SK-N-SH (cell line): ENCODE results near the gene CHPF. TPM values are rescaled to one million over a fixed set of nuclear protein-coding genes. Genes with fewer than 3 reads are reported as not detected.

Experiments used
- CTCF ChIA-PET: fragments of 300-600, 350-600 bp; formaldehyde crosslinking; extraction: SDS; loops from one replicate; lab custom pipeline; 2021; lab: Yijun Ruan, JAX
- POLR2A ChIA-PET: fragments of 350-600 bp; sonication (Branson Sonifier 250); formaldehyde crosslinking; extraction: SDS; loops from one replicate; lab custom pipeline; 2020; ENCODE audit warnings: antibody characterized with exemption, inconsistent platforms; lab: Yijun Ruan, JAX
- DNase-seq: peaks from one replicate; pipeline ENCODE4 v3.0.0; 2012
- H2AFZ ChIP-seq: fragments of 200-600 bp; sonication (generic); 2 replicates; pipeline ENCODE4 v1.8.1; 2016; ENCODE audit warnings: antibody characterized with exemption, mild to moderate bottlenecking, low read depth
- H3F3A ChIP-seq: fragments of 200-600 bp; sonication (generic); replicated peaks from 2 replicates; pipeline ENCODE3; 2016; ENCODE audit warnings: antibody characterized with exemption, mild to moderate bottlenecking; ENCODE audit not compliant: insufficient read depth
- H3K27ac ChIP-seq, 2 experiments: fragments of 200-500 bp in 1 of 2; fragments of 200-600 bp in 1 of 2; sonication (Bioruptor generic) in 1 of 2; sonication (generic), shearing (Covaris generic) in 1 of 2; 2 replicates each; pipeline versions ENCODE4 v1.5.1 to v1.6.1; 2014 to 2016; ENCODE audit warnings: low read depth in 2 of 2, inconsistent platforms in 1 of 2, low read length in 1 of 2, mild to moderate bottlenecking in 1 of 2, mixed read lengths in 1 of 2
- H3K27me3 ChIP-seq: fragments of 200-600 bp; sonication (generic), shearing (Covaris generic); 2 replicates; pipeline ENCODE4 v1.6.1; 2016; ENCODE audit warnings: mixed run types; ENCODE audit not compliant: insufficient read depth
- H3K36me3 ChIP-seq, 2 experiments: fragments of 200-500 bp in 1 of 2; fragments of 200-600 bp in 1 of 2; sonication (Bioruptor generic) in 1 of 2; sonication (generic) in 1 of 2; replicated peaks in 1 of 2; 2 replicates each; pipeline versions ENCODE3 to v1.5.1; 2014 to 2016; ENCODE audit warnings: low read length in 1 of 2, mild to moderate bottlenecking in 1 of 2; ENCODE audit not compliant: insufficient read depth in 2 of 2, control insufficient read depth in 1 of 2
- H3K4me1 ChIP-seq, 2 experiments: fragments of 200-500 bp in 1 of 2; fragments of 200-600 bp in 1 of 2; sonication (Bioruptor generic) in 1 of 2; sonication (generic), shearing (Covaris generic) in 1 of 2; 2 replicates each; pipeline versions ENCODE4 v1.5.1 to v1.6.1; 2014 to 2016; ENCODE audit warnings: low read depth in 1 of 2, low read length in 1 of 2, mixed run types in 1 of 2; ENCODE audit not compliant: insufficient read depth in 2 of 2, control insufficient read depth in 1 of 2
- H3K4me2 ChIP-seq: fragments of 200-600 bp; sonication (generic), shearing (Covaris generic); 2 replicates; pipeline ENCODE4 v1.6.1; 2017; ENCODE audit warnings: mixed run types
- H3K4me3 ChIP-seq, 2 experiments: fragments of 200-500 bp in 1 of 2; fragments of 200-600 bp in 1 of 2; sonication (Bioruptor generic) in 1 of 2; sonication (generic), shearing (Covaris generic) in 1 of 2; 2 replicates each; pipeline versions ENCODE4 v1.5.1 to v1.8.1; 2014 to 2016; ENCODE audit warnings: low read depth in 2 of 2, inconsistent platforms in 1 of 2, low read length in 1 of 2, mild to moderate bottlenecking in 1 of 2, mixed read lengths in 1 of 2, moderate library complexity in 1 of 2
- H3K79me2 ChIP-seq: fragments of 200-600 bp; sonication (generic); 2 replicates; pipeline ENCODE4 v1.8.1; 2017; ENCODE audit warnings: mild to moderate bottlenecking; ENCODE audit not compliant: insufficient read depth
- H3K9ac ChIP-seq: fragments of 200-600 bp; sonication (generic); 2 replicates; pipeline ENCODE4 v1.6.1; 2017; ENCODE audit warnings: mixed run types
- H3K9me2 ChIP-seq: fragments of 200-600 bp; sonication (generic); 2 replicates; pipeline ENCODE4 v1.6.1; 2017; ENCODE audit warnings: mixed run types
- H3K9me3 ChIP-seq: fragments of 200-600 bp; sonication (generic); 2 replicates; pipeline ENCODE4 v1.6.1; 2017; ENCODE audit warnings: mixed run types, mild to moderate bottlenecking, moderate library complexity
- H4K20me1 ChIP-seq: fragments of 200-600 bp; sonication (generic); 2 replicates; pipeline ENCODE4 v1.6.1; 2017; ENCODE audit warnings: mild to moderate bottlenecking, mixed run types; ENCODE audit not compliant: insufficient read depth
- CHD2 ChIP-seq: fragments of 150-350 bp; IDR thresholded peaks from 2 replicates; pipeline ENCODE4 v1.6.1; 2018; ENCODE audit warnings: low read length; ENCODE audit not compliant: partially characterized antibody
- ELF1 ChIP-seq: IDR thresholded peaks from 2 replicates; pipeline ENCODE4 v1.4.0; 2012
- FOXM1 ChIP-seq: IDR thresholded peaks from 2 replicates; pipeline ENCODE4 v1.4.0; 2012; ENCODE audit warnings: low read depth, mild to moderate bottlenecking
- MAX ChIP-seq: IDR thresholded peaks from 2 replicates; pipeline ENCODE4 v1.4.0; 2012; ENCODE audit warnings: low read depth
- MEF2A ChIP-seq: IDR thresholded peaks from 2 replicates; pipeline ENCODE4 v1.4.0; 2012; ENCODE audit warnings: low read depth, borderline replicate concordance
- NFIC ChIP-seq: IDR thresholded peaks from 2 replicates; pipeline ENCODE4 v1.4.0; 2012; ENCODE audit warnings: borderline replicate concordance
- PBX3 ChIP-seq: IDR thresholded peaks from 2 replicates; pipeline ENCODE4; 2012
- POLR2AphosphoS5 ChIP-seq: IDR thresholded peaks from 2 replicates; pipeline ENCODE4 v1.6.1; 2012; ENCODE audit warnings: low read depth, low read length
- RAD21 ChIP-seq: IDR thresholded peaks from 2 replicates; pipeline ENCODE4 v1.6.1; 2012; ENCODE audit warnings: mild to moderate bottlenecking, low read length
- RCOR1 ChIP-seq: fragments of 150-350 bp; IDR thresholded peaks from 2 replicates; pipeline ENCODE4 v1.6.1; 2017; ENCODE audit warnings: antibody characterized with exemption, low read length
- REST ChIP-seq: IDR thresholded peaks from 2 replicates; pipeline ENCODE4 v1.6.1; 2012; ENCODE audit warnings: mild to moderate bottlenecking, low read depth, low read length, moderate library complexity
- RXRA ChIP-seq: IDR thresholded peaks from 2 replicates; pipeline ENCODE4 v1.4.0; 2012; ENCODE audit warnings: low read depth, mild to moderate bottlenecking, borderline replicate concordance
- SIN3A ChIP-seq: IDR thresholded peaks from 2 replicates; pipeline ENCODE4 v1.6.1; 2012; ENCODE audit warnings: low read depth, mild to moderate bottlenecking, low read length, moderate library complexity, borderline replicate concordance
- TCF12 ChIP-seq: IDR thresholded peaks from 2 replicates; pipeline ENCODE4 v1.4.0; 2012
- USF1 ChIP-seq: IDR thresholded peaks from 2 replicates; pipeline ENCODE4 v1.4.0; 2012; ENCODE audit warnings: low read depth, borderline replicate concordance
- YY1 ChIP-seq: IDR thresholded peaks from 2 replicates; pipeline ENCODE4 v1.4.0; 2012; ENCODE audit warnings: low read depth, mild to moderate bottlenecking
- ZBTB33 ChIP-seq: IDR thresholded peaks from 2 replicates; pipeline ENCODE4 v1.4.0; 2012; ENCODE audit warnings: low read depth, borderline replicate concordance
- WGBS: methylation state at CpG from one replicate; pipeline ENCODE4 v1.1.6; 2017; ENCODE audit warnings: low lambda C conversion rate; 5-methylcytosine and 5-hydroxymethylcytosine counted together
- polyA plus RNA-seq, 3 experiments: library from polyadenylated mRNA; depleted of rRNA; stranded (reverse); fragments of >200 nt; gene quantifications; 2 replicates each; pipeline ENCODE4 v1.2.3, GENCODE V29; 2012

The CHPF gene
- polyA plus RNA-seq, 1 of the 3 experiments (the other 2 are of a cell fraction), result 141 TPM

GRCh38 chr2:219538956-219539788 lies 4.4 kb downstream of the CHPF start (continued):
- no peak for TF ChIP-seq PBX3
- TF ChIP-seq, all 33 proteins: peak for 0

GRCh38 chr2:219538504-219538951 lies 5.1 kb downstream of the CHPF start:
- ChIA-PET POLR2A (interaction anchor here (1.0 kb wide), 1 partner anchor 12 kb away, joined by 3 read pairs; no protein-coding TSS in a partner anchor), CTCF (interaction anchor here (1.7 to 62.1 kb wide), 7 partner anchors 11 to 151 kb away, joined by 7 to 2824 read pairs (median 95); partner anchors contain the start of genes ASIC4 and GMPPA)
- TF ChIP-seq REST (no peak), USF1 (no peak), TCF12 (no peak), RCOR1 (no peak), ELF1 (no peak), MEF2A (no peak), FOXM1 (no peak), CHD2 (no peak), POLR2AphosphoS5 (no peak), YY1 (no peak), RAD21 (no peak), NFIC (no peak), ZBTB33 (no peak), SIN3A (no peak), RXRA (no peak), MAX (no peak)
- H3K4me1 ChIP-seq, result peaks cover 7 to 19% of the 10 kb centered on the region in 2 experiments; a peak in 2 of 4 replicates
- H4K20me1 ChIP-seq, result peaks cover 20% of the 10 kb centered on the region
- H3F3A ChIP-seq, result peaks cover 6% of the 10 kb centered on the region
- no peak overlapping the region for H3K9ac ChIP-seq
- H3K27me3 ChIP-seq, result no peaks in the 10 kb centered on the region
- H3K9me2 ChIP-seq, result no peaks in the 10 kb centered on the region
- WGBS, result 70% methylated on average over 3 of the region's 6 CpGs
- H3K9me3 ChIP-seq, result no peaks in the 10 kb centered on the region
- H3K36me3 ChIP-seq, result peaks cover 9 to 28% of the 10 kb centered on the region in 2 experiments
- DNase-seq, result no peak
- no peak overlapping the region for H3K4me3 ChIP-seq
- no peak overlapping the region for H3K4me2 ChIP-seq
- H3K27ac ChIP-seq, result no peak overlapping the region
- H3K79me2 ChIP-seq, result peaks cover 13% of the 10 kb centered on the region
- H2AFZ ChIP-seq, result no peak overlapping the region
